K562 (cell line): ENCODE data around the gene QRICH1. TPM values are rescaled to one million over a fixed set of nuclear protein-coding genes. Genes with fewer than 3 reads are reported as not detected.

ENCODE experiments used
- CBX5 ChIP-seq: IDR thresholded peaks from 2 replicates; pipeline ENCODE4 v1.6.1; 2014; ENCODE audit warnings: low read depth, borderline replicate concordance
- CEBPG ChIP-seq, 3 experiments: fragments of 200-800 bp in 1 of 3; sonication (Bioruptor generic) in 1 of 3; sonication (generic) in 1 of 3; formaldehyde crosslinking in 1 of 3; IDR thresholded peaks in 2 of 3; conservative IDR thresholded peaks in 1 of 3; 2 replicates each; pipeline versions ENCODE4 v1.6.1 to v1.8.0; 2016 to 2022; ENCODE audit warnings: missing compliant biosample characterization in 2 of 3, missing genetic modification characterization in 2 of 3, mild to moderate bottlenecking in 1 of 3, missing genetic modification reagents in 1 of 3
- FOXM1 ChIP-seq, 2 experiments: fragments of 450-650 bp in 1 of 2; sonication (generic) in 1 of 2; formaldehyde crosslinking in 1 of 2; IDR thresholded peaks; 2 replicates each; pipeline versions ENCODE4 v1.6.1 to v1.9.0; 2017 to 2022; ENCODE audit warnings: low read depth in 2 of 2, mild to moderate bottlenecking in 2 of 2, missing genetic modification reagents in 1 of 2, moderate library complexity in 1 of 2
- GTF2E2 ChIP-seq: fragments of 200-800 bp; sonication (Bioruptor generic); IDR thresholded peaks from 2 replicates; pipeline ENCODE4 v1.6.1; 2016; ENCODE audit warnings: missing genetic modification characterization, missing compliant biosample characterization
- KDM4B ChIP-seq, 2 experiments: fragments of 450-650 bp in 1 of 2; sonication (generic) in 1 of 2; IDR thresholded peaks; 2 replicates each; pipeline ENCODE4 v1.6.1; 2016 to 2017; ENCODE audit warnings: borderline replicate concordance in 2 of 2, antibody characterized with exemption in 1 of 2, low read depth in 1 of 2, mild to moderate bottlenecking in 1 of 2
- NCOA4 ChIP-seq: fragments of 450-650 bp; IDR thresholded peaks from 2 replicates; pipeline ENCODE4 v1.6.1; 2018; ENCODE audit warnings: mild to moderate bottlenecking; ENCODE audit not compliant: partially characterized antibody
- NONO ChIP-seq, 2 experiments: fragments of 200-400 bp in 1 of 2; fragments of 450-650 bp in 1 of 2; formaldehyde crosslinking in 1 of 2; IDR thresholded peaks; 2 replicates each; pipeline ENCODE4 v1.6.1; 2017; ENCODE audit warnings: low read depth in 2 of 2, mild to moderate bottlenecking in 2 of 2, moderate library complexity in 2 of 2, low read length in 1 of 2
- YBX1 ChIP-seq: fragments of 450-650 bp; IDR thresholded peaks from 2 replicates; pipeline ENCODE4 v1.7.1; 2016; ENCODE audit warnings: mild to moderate bottlenecking
- ZNF764 ChIP-seq: fragments of 250-450 bp; sonication (Bioruptor Pico); IDR thresholded peaks from 2 replicates; pipeline ENCODE4 v1.4.0; 2020; ENCODE audit warnings: low read depth, mild to moderate bottlenecking, moderate library complexity
- ZNF766 ChIP-seq: fragments of 200-800 bp; sonication (Bioruptor generic); conservative IDR thresholded peaks from 2 replicates; pipeline ENCODE4 v1.6.1; 2016; ENCODE audit warnings: missing genetic modification characterization, missing compliant biosample characterization
- polyA plus RNA-seq, 8 experiments: library from polyadenylated mRNA; depleted of rRNA in 4 of 8; stranded (reverse) in 5 of 8; unstranded in 3 of 8; fragments of >200 nt; fragmentation: Nextera tagmentation in 2 of 8; fragmentation: Illumina TruSeq in 1 of 8; extraction: Ambion mirVana in 2 of 8; extraction: Trizol in 1 of 8; gene quantifications; 2 replicates each; pipeline versions ENCODE4 v1.2.1 to v1.2.3, GENCODE V29; 2011 to 2014; ENCODE audit warnings: inconsistent platforms in 1 of 8, missing spikeins in 1 of 8
- total RNA-seq, 7 experiments: library from RNA; depleted of rRNA in 6 of 7; stranded (reverse); fragments of >200 nt in 6 of 7; fragmentation: Illumina TruSeq in 2 of 7; extraction: Trizol in 2 of 7; gene quantifications; 2 replicates each; pipeline versions ENCODE4 v1.2.1 to v1.2.3, GENCODE V29; 2011 to 2021; ENCODE audit warnings: low replicate concordance in 1 of 7
- TF ChIP-seq, protein P1 (sequence below): sonication (generic); formaldehyde crosslinking; IDR thresholded peaks from 2 replicates; pipeline ENCODE4 v1.8.0; 2023; ENCODE audit warnings: mild to moderate bottlenecking, missing genetic modification reagents
- TF ChIP-seq, protein P2 (sequence below): IDR thresholded peaks from 2 replicates; pipeline ENCODE4 v1.6.1; 2011; ENCODE audit warnings: borderline replicate concordance, low read depth, mild to moderate bottlenecking, moderate library complexity, low read length; ENCODE audit not compliant: insufficient read depth, poor library complexity, severe bottlenecking
- TF ChIP-seq, protein P3 (sequence below): fragments of 450-650 bp; IDR thresholded peaks from 2 replicates; pipeline ENCODE4 v1.7.0; 2016; ENCODE audit warnings: borderline replicate concordance

Gene QRICH1
- total and polyA plus RNA-seq, 9 of the 15 experiments (the other 6 are each of a cell fraction or from before 2014, with no cell fraction given), result 20.1 to 99.2 (median 56.7) TPM

DNA sequence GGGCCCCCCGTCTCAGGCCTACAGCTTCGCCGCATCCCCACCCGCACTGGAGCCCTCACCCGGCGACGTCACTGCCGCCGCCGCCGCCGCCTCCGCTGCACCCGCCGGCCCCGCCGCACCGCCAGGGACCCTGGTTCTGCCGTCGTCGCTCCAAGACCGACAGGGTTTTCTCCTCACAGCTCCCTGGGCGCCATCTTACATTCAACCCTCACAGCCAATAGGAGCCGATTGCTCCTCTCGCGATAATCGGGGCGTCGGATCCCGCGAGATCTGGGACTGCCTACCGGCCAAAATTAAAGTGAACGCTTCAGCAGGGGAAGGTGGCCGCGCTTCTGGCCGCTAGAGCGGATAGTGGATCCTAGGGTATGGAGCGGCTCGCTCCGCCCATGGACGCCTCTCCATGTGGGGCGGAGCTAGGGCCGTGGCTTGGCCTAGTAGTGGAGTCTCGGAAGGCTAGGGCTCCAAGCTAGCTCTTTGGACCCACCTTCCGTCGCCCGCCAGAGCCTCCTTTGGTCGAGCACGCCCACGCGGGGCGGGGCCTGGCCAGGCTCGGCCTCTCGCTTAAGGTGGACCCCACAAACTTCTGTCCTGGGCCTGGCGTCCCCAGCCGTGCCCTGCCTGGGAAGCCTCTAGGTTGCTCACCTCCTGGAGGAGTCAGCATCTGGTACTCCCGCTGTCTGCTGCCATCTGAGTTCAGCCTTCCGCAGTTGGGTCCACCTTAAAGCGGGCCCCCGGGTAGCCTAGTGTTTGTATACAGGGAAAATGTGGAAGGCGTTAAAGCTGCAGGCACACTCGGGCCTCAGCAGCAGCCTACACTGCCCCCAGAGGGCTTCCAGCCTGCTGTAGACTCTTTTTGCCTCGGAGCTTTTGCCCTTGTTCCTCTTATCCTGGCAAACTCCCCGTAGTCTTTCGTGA is at the start of gene QRICH1 (continued):
- TF ChIP-seq, protein P1, sequence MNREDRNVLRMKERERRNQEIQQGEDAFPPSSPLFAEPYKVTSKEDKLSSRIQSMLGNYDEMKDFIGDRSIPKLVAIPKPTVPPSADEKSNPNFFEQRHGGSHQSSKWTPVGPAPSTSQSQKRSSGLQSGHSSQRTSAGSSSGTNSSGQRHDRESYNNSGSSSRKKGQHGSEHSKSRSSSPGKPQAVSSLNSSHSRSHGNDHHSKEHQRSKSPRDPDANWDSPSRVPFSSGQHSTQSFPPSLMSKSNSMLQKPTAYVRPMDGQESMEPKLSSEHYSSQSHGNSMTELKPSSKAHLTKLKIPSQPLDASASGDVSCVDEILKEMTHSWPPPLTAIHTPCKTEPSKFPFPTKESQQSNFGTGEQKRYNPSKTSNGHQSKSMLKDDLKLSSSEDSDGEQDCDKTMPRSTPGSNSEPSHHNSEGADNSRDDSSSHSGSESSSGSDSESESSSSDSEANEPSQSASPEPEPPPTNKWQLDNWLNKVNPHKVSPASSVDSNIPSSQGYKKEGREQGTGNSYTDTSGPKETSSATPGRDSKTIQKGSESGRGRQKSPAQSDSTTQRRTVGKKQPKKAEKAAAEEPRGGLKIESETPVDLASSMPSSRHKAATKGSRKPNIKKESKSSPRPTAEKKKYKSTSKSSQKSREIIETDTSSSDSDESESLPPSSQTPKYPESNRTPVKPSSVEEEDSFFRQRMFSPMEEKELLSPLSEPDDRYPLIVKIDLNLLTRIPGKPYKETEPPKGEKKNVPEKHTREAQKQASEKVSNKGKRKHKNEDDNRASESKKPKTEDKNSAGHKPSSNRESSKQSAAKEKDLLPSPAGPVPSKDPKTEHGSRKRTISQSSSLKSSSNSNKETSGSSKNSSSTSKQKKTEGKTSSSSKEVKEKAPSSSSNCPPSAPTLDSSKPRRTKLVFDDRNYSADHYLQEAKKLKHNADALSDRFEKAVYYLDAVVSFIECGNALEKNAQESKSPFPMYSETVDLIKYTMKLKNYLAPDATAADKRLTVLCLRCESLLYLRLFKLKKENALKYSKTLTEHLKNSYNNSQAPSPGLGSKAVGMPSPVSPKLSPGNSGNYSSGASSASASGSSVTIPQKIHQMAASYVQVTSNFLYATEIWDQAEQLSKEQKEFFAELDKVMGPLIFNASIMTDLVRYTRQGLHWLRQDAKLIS (CRISPR knock-in tag), result no peak; the same call in 1 of the 2 replicates
- TF ChIP-seq, protein P2, sequence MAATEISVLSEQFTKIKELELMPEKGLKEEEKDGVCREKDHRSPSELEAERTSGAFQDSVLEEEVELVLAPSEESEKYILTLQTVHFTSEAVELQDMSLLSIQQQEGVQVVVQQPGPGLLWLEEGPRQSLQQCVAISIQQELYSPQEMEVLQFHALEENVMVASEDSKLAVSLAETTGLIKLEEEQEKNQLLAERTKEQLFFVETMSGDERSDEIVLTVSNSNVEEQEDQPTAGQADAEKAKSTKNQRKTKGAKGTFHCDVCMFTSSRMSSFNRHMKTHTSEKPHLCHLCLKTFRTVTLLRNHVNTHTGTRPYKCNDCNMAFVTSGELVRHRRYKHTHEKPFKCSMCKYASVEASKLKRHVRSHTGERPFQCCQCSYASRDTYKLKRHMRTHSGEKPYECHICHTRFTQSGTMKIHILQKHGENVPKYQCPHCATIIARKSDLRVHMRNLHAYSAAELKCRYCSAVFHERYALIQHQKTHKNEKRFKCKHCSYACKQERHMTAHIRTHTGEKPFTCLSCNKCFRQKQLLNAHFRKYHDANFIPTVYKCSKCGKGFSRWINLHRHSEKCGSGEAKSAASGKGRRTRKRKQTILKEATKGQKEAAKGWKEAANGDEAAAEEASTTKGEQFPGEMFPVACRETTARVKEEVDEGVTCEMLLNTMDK, result no peak
- TF ChIP-seq, protein P3, sequence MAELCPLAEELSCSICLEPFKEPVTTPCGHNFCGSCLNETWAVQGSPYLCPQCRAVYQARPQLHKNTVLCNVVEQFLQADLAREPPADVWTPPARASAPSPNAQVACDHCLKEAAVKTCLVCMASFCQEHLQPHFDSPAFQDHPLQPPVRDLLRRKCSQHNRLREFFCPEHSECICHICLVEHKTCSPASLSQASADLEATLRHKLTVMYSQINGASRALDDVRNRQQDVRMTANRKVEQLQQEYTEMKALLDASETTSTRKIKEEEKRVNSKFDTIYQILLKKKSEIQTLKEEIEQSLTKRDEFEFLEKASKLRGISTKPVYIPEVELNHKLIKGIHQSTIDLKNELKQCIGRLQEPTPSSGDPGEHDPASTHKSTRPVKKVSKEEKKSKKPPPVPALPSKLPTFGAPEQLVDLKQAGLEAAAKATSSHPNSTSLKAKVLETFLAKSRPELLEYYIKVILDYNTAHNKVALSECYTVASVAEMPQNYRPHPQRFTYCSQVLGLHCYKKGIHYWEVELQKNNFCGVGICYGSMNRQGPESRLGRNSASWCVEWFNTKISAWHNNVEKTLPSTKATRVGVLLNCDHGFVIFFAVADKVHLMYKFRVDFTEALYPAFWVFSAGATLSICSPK, result no peak
- peak in 1 of 2 experiments; percentile 84; a peak in 2 of 4 replicates for TF ChIP-seq NONO (IDR thresholded peaks at IDR 0.05; ENCODE audit: low read depth in 2 of 2, low read length in 1 of 2)
- TF ChIP-seq CEBPG (CRISPR knock-in tag; IDR thresholded peaks at IDR 0.05), result no peak
- TF ChIP-seq CEBPG (tag; conservative IDR thresholded peaks at IDR 0.05 in 1 of 2, IDR thresholded peaks at IDR 0.05 in 1 of 2), result no peak
- TF ChIP-seq CBX5, result no peak
- no peak for TF ChIP-seq NCOA4
- peak; percentile 92 for TF ChIP-seq FOXM1 (IDR thresholded peaks at IDR 0.05; ENCODE audit: low read depth)
- TF ChIP-seq FOXM1 (CRISPR knock-in tag; IDR thresholded peaks at IDR 0.05; ENCODE audit: low read depth), result no peak
- no peak; the same call in 1 of the 2 replicates for TF ChIP-seq GTF2E2 (tag)
- no peak for TF ChIP-seq KDM4B (IDR thresholded peaks at IDR 0.05; ENCODE audit: borderline replicate concordance in 2 of 2, low read depth in 1 of 2)
- no peak for TF ChIP-seq ZNF766 (CRISPR knock-in tag)
- TF ChIP-seq ZNF764 (CRISPR knock-in tag), result no peak
- TF ChIP-seq YBX1, result no peak
